CD4-positive, alpha-beta T cell (primary cell): ENCODE measurements around the gene CACNA2D1. TPM values are rescaled to one million over a fixed set of nuclear protein-coding genes. Genes with fewer than 3 reads are reported as not detected.

Experiments used
- ATAC-seq: fragments of 200-7000 bp; cut with Tn5 transposase; one replicate; pipeline ENCODE4 v1.10.0; 2022; ENCODE audit warnings: mild to moderate bottlenecking; ENCODE audit not compliant: poor library complexity
- CTCF ChIA-PET: fragments of 350-600 bp; sonication (Branson Sonifier 250); formaldehyde crosslinking; loops from one replicate; lab custom pipeline; 2021; ENCODE audit warnings: antibody characterized with exemption, inconsistent platforms; lab: Charles Lee
- POLR2A ChIA-PET: fragments of 350-600 bp; sonication (Branson Sonifier 250); formaldehyde crosslinking; loops from one replicate; lab custom pipeline; 2021; ENCODE audit warnings: antibody characterized with exemption, inconsistent platforms; lab: Charles Lee
- DNase-seq, 14 experiments: peaks; one replicate each; pipeline ENCODE4 v3.0.0-alpha.2; 2013 to 2020; ENCODE audit warnings: mixed read lengths in 2 of 14
- H3K27ac ChIP-seq, 2 donors: one replicate each; pipeline versions ENCODE4 v1.5.1 to v1.7.0; 2013; ENCODE audit warnings: low read length in 2 of 2, low read depth in 1 of 2, mild to moderate bottlenecking in 1 of 2
- H3K27me3 ChIP-seq, 2 experiments: 1 replicate in 1 of 2; 2 replicates in 1 of 2; pipeline versions ENCODE4 v1.6.1 to v1.7.0; 2013; ENCODE audit warnings: low read length in 2 of 2, control low read depth in 1 of 2, mild to moderate bottlenecking in 1 of 2, moderate library complexity in 1 of 2; ENCODE audit not compliant: insufficient read depth in 2 of 2, control insufficient read depth in 1 of 2
- H3K36me3 ChIP-seq: one replicate; pipeline ENCODE4 v1.6.1; 2013; ENCODE audit warnings: low read length, control low read depth; ENCODE audit not compliant: insufficient read depth
- H3K4me1 ChIP-seq: one replicate; pipeline ENCODE4 v1.6.1; 2013; ENCODE audit warnings: low read length, control low read depth; ENCODE audit not compliant: insufficient read depth
- H3K4me3 ChIP-seq: one replicate; pipeline ENCODE4 v1.5.1; 2013; ENCODE audit warnings: mild to moderate bottlenecking, low read length, moderate library complexity
- H3K9me3 ChIP-seq, 2 experiments: 1 replicate in 1 of 2; 2 replicates in 1 of 2; pipeline versions ENCODE4 v1.6.1 to v1.7.0; 2013; ENCODE audit warnings: low read length in 2 of 2, mild to moderate bottlenecking in 2 of 2, control low read depth in 1 of 2, moderate library complexity in 1 of 2; ENCODE audit not compliant: control insufficient read depth in 1 of 2, insufficient read depth in 1 of 2
- H3K27ac Mint-ChIP-seq: one replicate; pipeline ENCODE4 v1.8.0; 2020; ENCODE audit warnings: mixed read lengths
- H3K27me3 Mint-ChIP-seq: one replicate; pipeline ENCODE4 v1.8.0; 2021; ENCODE audit warnings: mixed read lengths
- H3K36me3 Mint-ChIP-seq: one replicate; pipeline ENCODE4 v1.8.0; 2021; ENCODE audit warnings: low read depth, mixed read lengths
- H3K4me1 Mint-ChIP-seq: one replicate; pipeline ENCODE4 v1.8.0; 2021; ENCODE audit warnings: low read depth, mixed read lengths
- H3K4me3 Mint-ChIP-seq: one replicate; pipeline ENCODE4 v1.8.0; 2020; ENCODE audit warnings: mild to moderate bottlenecking, mixed read lengths
- H3K9me3 Mint-ChIP-seq: one replicate; pipeline ENCODE4 v1.8.0; 2020; ENCODE audit warnings: mixed read lengths
- intact Hi-C, 2 experiments: fragments of 100-400 bp; cut with DNase I in 1 of 2; cut with micrococcal nuclease in 1 of 2; formaldehyde crosslinking; loops; one replicate each; pipeline versions ENCODE4 v1.15.1 to v1.9.0; 2023 to 2025; cut with DNase I, micrococcal nuclease
- total RNA-seq, 174 experiments: library from RNA in 2 of 174; stranded (reverse) in 2 of 174; gene quantifications; one replicate each; pipeline ENCODE4 v1.2.3 and lab custom pipeline; 2021 to 2026
- TF ChIP-seq, protein P1 (sequence below): fragments of 200-600 bp; IDR thresholded peaks from one replicate; pipeline ENCODE4 v1.8.0; 2022; ENCODE audit warnings: antibody characterized with exemption, mild to moderate bottlenecking

CACNA2D1 gene
- total RNA-seq, 2 experiments from 2014 or later: not detected

DNA sequence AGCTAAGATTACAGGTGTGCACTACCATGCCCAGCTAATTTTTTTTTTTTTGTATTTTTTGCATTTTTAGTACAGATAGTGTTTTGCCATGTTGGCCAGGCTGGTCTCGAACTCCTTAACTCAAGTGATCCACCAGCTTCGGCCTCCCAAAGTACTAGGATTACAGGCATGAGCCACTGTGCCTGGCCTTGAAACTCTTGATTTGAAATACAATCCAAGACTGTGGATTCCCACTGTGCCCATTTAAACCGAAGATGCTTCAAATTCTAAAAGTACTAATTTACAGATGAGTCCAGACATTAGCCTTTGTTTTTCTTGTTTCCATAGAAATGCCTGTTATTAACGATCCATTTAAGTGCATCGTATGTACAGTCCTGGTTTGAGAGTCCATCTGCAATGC is 130.9 kb downstream of the CACNA2D1 start:
- no peaks in the 10 kb centered on the region for H3K27me3 ChIP-seq
- H3K9me3 Mint-ChIP-seq: peaks cover 8% of the 10 kb centered on the region
- no peaks in the 10 kb centered on the region for H3K27me3 Mint-ChIP-seq
- ChIA-PET CTCF (no interaction called here), POLR2A (no interaction called here)
- DNase-seq: no peak
- H3K36me3 Mint-ChIP-seq: no peaks in the 10 kb centered on the region
- no peak overlapping the region for H3K4me3 Mint-ChIP-seq
- ATAC-seq: no peak
- no peak overlapping the region for H3K27ac ChIP-seq
- no peaks in the 10 kb centered on the region for H3K4me1 Mint-ChIP-seq
- H3K36me3 ChIP-seq: no peaks in the 10 kb centered on the region
- H3K27ac Mint-ChIP-seq: no peak overlapping the region
- no peaks in the 10 kb centered on the region for H3K4me1 ChIP-seq
- no peak overlapping the region for H3K4me3 ChIP-seq
- TF ChIP-seq, protein P1, sequence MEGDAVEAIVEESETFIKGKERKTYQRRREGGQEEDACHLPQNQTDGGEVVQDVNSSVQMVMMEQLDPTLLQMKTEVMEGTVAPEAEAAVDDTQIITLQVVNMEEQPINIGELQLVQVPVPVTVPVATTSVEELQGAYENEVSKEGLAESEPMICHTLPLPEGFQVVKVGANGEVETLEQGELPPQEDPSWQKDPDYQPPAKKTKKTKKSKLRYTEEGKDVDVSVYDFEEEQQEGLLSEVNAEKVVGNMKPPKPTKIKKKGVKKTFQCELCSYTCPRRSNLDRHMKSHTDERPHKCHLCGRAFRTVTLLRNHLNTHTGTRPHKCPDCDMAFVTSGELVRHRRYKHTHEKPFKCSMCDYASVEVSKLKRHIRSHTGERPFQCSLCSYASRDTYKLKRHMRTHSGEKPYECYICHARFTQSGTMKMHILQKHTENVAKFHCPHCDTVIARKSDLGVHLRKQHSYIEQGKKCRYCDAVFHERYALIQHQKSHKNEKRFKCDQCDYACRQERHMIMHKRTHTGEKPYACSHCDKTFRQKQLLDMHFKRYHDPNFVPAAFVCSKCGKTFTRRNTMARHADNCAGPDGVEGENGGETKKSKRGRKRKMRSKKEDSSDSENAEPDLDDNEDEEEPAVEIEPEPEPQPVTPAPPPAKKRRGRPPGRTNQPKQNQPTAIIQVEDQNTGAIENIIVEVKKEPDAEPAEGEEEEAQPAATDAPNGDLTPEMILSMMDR: no peak
- intact Hi-C loops: loop anchor here in 1 of 2 experiments (10.0 kb wide), 1 partner anchor 48 kb away; no protein-coding TSS in a partner anchor
- no peaks in the 10 kb centered on the region for H3K9me3 ChIP-seq

DNA sequence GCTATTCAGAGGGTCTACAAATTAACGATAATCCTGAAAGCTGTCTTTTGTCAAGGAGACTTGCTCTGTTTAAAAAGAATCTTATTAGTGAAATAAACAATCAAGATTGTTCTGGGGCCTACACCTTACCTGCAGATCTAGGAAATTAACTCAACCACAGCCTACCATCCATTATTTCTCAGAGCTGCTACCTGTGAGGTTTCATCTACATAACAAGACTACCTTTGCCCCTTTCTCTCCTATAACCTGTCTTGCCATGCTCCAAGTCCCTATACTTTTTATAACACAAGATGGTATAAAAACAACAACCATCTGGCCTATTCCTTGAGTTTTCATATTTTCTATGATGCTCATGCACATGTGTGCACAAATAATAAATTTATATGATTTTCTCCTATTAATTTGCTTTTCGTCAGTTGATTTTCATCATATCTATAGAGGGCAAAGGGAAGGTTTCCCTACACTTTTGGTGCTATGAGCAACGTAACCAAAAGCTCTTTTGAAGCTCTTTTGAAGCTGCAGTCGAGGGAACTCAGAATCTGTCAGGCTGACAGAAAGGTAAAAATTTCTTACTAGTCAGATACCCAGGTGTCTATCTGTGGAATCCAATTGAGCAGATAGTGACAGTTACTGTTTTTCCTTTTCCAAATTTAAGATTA is 138.1 kb downstream of the CACNA2D1 start:
- H3K36me3 ChIP-seq: no peaks in the 10 kb centered on the region
- CTCF ChIA-PET: no interaction called here
- no peak for ATAC-seq

DNA sequence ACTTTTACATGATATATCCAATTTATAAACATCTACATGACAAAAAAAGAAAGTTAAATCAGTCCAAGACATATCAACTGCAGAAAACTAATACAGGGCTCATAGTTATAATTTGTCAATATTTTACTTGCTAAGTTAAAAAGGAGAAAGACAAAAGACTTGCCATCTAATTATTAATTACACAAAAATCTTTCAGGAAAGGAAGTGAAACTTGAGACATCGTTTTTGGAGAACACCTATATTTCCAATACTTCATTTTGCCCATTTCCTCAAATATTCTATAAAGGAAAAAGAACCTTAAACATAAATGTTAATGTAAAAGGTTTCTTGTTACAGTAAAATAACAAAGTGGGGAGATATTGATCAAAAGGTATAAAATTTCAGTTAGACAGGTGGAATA is 148.7 kb downstream of the CACNA2D1 start:
- H3K27ac ChIP-seq: no peak overlapping the region
- peaks cover 1% of the 10 kb centered on the region for H3K9me3 Mint-ChIP-seq
- no peaks in the 10 kb centered on the region for H3K27me3 ChIP-seq
- H3K27ac Mint-ChIP-seq: no peak overlapping the region
- H3K4me3 ChIP-seq: no peak overlapping the region
- intact Hi-C loops: no loop called here
- H3K27me3 Mint-ChIP-seq: no peaks in the 10 kb centered on the region
- POLR2A ChIA-PET: no interaction called here
- H3K9me3 ChIP-seq: peaks cover 0 to 4% of the 10 kb centered on the region in 2 experiments
- no peak overlapping the region for H3K4me3 Mint-ChIP-seq
- no peaks in the 10 kb centered on the region for H3K36me3 ChIP-seq
- no peaks in the 10 kb centered on the region for H3K4me1 ChIP-seq
- DNase-seq (no peak), ATAC-seq (no peak)
- H3K4me1 Mint-ChIP-seq: no peaks in the 10 kb centered on the region
- TF ChIP-seq, protein P1: no peak
- H3K36me3 Mint-ChIP-seq: no peaks in the 10 kb centered on the region
- CTCF ChIA-PET: no interaction called here

More for the DNA sequence above, 138.1 kb downstream of the CACNA2D1 start:
- Histone ChIP-seq H3K9me3 (peaks cover 0 to 7% of the 10 kb centered on the region in 2 experiments), H3K27ac (no peak overlapping the region), H3K4me3 (no peak overlapping the region), H3K4me1 (no peaks in the 10 kb centered on the region), H3K27me3 (no peaks in the 10 kb centered on the region)
- Mint-ChIP-seq H3K27ac (no peak overlapping the region), H3K27me3 (no peaks in the 10 kb centered on the region), H3K4me3 (no peak overlapping the region), H3K4me1 (no peaks in the 10 kb centered on the region), H3K36me3 (no peaks in the 10 kb centered on the region), H3K9me3 (peaks cover 16% of the 10 kb centered on the region)
- TF ChIP-seq, protein P1: no peak
- no peak for DNase-seq
- POLR2A ChIA-PET: no interaction called here
- intact Hi-C loops: no loop called here
